Smooth muscle cell of the brain vasculature (primary cell): ENCODE data around the gene CFAP43.
"Not testable (repeated sequence)": the region's sequence is repeated elsewhere in the genome, so short reads cannot be mapped to it uniquely, and the experiment has no call there.

Source experiments
- DNase-seq: peaks from one replicate; pipeline ENCODE4 v3.0.0-alpha.2; 2012; ENCODE audit warnings: low read depth, low spot score

The CFAP43 gene

GRCh38 chr10:104223304-104223703, 8.9 kb downstream of the CFAP43 start:
- DNase-seq = no peak

DNA sequence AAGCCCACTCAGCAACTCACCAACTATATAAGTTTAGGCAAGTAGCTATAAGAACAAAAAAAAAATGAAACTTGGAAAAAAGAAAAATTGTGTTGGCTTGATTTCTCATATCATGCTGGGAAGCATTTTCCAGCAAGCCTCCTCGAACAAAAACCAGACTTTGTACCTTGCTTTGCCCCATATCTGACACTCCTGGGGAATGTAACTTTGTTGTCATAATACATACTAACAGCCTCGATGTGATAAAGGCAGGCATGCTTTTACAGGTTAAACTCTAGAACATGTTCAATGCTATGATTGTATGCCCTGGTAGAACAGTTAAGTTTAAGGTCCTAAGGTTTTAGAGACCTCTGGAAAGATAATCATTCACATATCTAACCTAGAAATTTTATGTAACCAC, 11.6 kb downstream of the CFAP43 start:
- DNase-seq = no peak

DNA sequence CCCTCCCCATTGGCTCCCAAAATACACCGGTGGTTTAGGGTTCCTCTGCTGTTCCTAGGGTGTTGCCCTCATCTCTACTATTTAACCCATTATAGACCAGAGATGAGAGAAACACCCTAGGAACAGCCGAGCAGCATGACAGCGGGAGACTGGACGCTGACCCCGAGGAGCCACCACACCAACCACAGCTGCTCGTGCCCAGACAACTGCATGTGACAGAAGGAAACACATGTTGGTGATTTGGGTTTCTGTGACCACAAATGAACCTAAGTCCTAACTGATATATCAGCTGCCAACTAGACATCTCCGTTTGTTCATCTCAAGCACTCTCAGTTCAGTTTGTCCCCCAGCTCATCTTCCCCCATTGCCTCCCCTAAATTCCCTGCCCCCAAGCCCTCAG, 13.4 kb downstream of the CFAP43 start:
- DNase-seq = no peak

DNA sequence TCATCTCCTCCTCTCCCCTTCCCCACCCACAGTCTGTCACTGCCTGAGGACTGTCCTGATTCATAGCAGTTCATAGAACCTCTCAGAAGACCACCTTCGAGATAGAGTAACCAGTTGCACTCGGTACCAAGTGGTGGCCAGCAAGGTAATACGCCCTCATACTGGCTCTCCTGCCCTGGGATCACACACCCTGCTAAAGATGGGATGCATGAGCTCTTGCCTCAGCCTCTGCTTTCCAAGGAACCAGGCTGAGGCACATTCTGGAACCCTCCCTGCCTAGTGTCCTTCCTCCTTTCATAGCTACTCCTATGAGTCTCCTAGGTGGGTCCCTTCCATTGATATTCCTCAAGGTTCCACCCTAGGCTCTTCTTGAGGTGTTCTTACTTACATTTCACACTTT, 15.5 kb downstream of the CFAP43 start:
- no peak for DNase-seq

- peak; percentile 21 for DNase-seq
These were observed 22.5 kb downstream of the CFAP43 start for GRCh38 chr10:104209575-104210198.

DNA sequence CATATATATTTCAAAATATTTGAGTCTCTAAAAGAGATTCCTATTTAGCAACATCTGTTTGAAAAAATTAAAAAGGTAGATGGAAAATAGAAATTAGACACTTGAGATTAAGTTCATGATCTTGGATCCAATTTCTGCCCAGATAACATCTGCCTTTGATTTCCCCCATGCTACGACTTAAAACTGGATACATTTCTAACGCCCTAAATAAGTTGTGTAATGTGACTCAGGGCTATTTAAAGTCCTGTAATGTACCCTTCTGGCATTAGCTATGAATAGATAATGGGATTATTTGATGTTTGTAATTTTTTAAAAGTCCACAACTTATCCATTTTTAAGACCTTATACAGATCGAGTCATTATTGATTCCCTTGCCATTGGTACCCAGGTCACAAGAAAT, 23.4 kb downstream of the CFAP43 start:
- DNase-seq = no peak

DNA sequence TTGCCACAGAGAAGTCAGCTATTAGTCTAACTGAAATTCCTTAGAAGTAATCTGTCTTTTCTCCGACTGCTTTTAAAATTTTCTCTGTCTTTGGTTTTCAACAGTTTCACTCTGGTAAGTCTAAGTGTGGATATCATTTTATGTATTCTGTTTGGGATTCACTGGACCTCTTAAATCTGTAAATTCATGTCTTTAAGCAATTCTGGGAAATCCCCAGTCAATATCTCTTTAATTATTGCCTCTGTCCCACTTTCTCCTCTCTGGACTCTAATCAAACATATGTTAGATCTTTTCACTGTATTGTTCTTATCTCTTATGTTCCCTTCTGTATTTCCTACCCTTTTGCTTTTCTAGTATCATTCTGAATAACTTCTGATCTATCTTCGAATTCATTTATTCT, 29.9 kb downstream of the CFAP43 start:
- DNase-seq = no peak

- DNase-seq = no peak
These were observed 30.5 kb downstream of the CFAP43 start for GRCh38 chr10:104201636-104202035.

- no peak for DNase-seq
These were observed 32.6 kb downstream of the CFAP43 start for GRCh38 chr10:104199567-104199966.

DNA sequence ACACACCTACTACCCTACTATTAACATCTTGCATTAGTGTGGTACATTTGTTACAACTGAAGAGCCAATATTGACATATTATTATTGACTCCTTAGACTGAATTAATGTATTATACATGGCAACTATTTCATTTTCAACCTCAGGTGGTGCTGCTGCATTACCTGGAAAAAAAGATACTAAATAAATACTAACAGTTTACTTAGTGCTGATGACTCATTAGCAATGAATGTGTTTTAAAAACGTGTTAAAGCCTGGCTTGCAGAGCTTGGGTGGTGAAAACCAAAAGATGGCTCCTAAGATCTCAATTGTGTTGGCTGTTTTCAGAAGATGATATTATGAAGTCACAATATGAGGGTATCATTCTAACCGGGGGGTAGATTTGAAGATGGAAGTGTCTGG, 34.8 kb downstream of the CFAP43 start:
- DNase-seq = no peak

GRCh38 chr10:104195706-104196105, 36.5 kb downstream of the CFAP43 start:
- DNase-seq = no peak

- no peak for DNase-seq
These were observed 38.4 kb downstream of the CFAP43 start for GRCh38 chr10:104193787-104194186.

DNA sequence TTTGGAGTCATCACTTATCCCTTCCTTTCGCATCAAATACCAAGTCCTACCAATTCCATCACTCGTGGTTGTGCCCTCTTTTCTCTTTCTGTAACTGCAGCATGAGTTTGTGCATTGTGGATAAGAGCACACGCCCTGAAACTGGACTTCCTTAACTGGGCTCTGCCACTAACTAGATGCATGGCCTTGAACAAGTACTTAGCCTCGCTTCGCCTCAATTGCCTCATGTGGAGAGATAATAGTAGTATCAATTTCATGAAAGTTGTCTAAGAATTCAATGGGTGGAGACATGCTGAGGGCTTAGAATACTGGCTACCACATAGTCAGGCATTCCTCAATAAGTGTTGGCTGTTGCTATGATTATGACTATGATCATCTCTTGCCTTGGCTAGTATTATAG, 41.5 kb downstream of the CFAP43 start:
- DNase-seq = no peak

DNA sequence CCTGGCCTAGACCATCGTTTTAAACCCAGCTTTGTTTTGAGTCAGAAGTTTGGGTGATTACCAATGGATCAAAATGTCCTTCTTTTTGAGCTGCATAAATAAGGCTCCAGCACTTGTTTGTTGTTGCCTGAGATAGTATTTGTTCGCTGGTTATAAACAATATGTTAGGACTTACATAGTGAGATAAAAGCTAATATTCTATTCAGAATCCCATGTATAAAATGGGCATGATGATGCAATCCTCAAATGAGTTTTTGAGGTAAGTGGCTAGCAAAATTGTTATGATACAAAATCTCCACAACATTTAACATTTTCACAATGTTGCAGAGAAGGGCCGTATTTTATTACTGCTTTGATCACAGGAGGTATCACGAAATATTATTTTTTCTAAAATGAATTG, 48.5 kb downstream of the CFAP43 start:
- DNase-seq = no peak

GRCh38 chr10:104174136-104174535, 58.0 kb downstream of the CFAP43 start:
- DNase-seq = not testable (repeated sequence)

DNA sequence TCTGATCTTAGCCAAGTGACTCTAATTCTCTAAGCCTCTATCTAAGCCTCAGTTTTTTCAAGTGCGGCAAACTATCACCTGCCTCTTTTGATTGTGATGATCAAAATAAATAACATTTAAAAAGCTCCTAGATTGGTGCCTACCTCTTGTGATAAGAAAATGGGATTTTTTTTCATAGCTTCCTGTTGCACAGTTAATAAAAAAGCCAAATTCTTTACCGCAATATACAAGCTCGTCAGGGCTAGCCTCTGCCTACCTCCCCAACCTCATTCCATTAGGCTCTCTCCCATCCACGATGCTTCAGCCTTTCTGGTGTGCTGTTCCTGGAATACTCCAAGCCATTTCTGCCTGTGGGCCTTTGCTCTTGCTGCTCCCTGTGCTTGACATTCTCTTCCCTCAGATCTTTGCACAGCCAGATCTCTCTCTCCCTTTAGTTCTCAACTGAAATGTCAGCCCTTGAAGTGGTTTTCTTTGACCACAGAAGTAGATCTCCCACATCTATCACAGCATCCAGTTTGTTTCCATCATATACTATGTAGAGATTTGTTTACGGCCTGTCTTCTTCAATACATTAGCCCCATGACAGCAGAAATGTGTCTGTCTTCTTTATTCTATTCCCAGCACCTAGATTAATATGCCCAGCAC, 61.4 kb downstream of the CFAP43 start:
- no peak for DNase-seq

GRCh38 chr10:104155591-104155990, 76.6 kb downstream of the CFAP43 start:
- DNase-seq = no peak

- no peak for DNase-seq
These were observed 80.4 kb downstream of the CFAP43 start for GRCh38 chr10:104151737-104152136.

- no peak for DNase-seq
These were observed 82.0 kb downstream of the CFAP43 start for GRCh38 chr10:104150139-104150538.

GRCh38 chr10:104146882-104147281, 85.3 kb downstream of the CFAP43 start:
- DNase-seq = no peak

DNA sequence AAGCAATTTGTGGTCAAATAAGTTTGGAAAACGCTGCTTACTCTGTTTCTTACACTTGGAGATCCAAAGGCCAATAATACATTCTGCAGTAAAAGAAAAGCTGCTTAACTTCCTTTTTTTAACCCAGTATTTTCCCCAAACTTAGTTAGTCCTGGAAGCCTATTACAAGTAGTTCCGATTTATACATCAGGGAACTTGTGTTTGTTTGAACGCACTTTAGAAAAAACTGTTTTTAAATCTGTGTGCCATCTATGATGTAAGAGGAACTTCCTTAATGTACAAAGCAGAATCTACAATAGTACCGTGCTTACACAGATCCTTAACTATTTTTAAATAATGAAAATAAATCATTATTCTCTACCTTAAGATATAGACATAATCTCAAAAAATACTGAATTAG, 87.2 kb downstream of the CFAP43 start:
- DNase-seq = no peak

DNA sequence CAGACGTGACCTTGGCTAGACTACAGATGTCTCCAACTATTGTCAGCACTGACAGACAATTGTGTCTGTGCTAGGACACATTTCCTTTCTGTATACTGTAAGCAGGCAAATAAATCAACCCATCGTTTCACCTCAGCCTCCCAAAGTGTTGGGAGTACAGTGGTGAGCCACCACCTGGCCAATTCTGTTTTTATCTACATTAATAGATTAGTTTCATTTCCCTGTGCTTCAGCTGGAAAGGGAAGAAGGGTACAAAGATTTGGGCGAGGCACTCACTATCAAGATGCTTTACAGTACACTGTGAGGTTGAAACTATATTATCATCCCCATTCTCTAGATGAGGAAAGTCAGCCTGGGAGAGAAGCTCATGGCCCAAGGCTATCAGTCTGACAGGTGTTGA, 88.3 kb downstream of the CFAP43 start:
- no peak for DNase-seq

DNA sequence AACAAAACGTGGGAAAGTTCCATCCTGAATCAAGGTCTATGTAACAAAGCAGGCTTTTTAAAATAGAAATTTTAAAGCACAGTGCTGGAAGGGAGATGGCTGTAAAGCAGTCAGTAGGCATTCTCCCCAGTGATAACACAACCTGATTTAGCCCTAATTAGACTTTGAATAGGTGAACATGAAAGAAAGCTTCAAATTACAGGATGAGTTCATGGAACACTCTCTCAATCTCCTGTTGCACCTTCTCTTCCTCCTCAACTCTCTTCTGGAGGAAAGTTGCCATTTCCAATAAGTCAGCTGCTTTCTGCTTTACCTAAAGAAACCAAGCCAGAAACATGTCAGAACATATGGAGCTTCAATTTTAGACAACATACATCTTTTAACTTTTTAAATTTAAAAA, 90.1 kb downstream of the CFAP43 start:
- DNase-seq = no peak

DNA sequence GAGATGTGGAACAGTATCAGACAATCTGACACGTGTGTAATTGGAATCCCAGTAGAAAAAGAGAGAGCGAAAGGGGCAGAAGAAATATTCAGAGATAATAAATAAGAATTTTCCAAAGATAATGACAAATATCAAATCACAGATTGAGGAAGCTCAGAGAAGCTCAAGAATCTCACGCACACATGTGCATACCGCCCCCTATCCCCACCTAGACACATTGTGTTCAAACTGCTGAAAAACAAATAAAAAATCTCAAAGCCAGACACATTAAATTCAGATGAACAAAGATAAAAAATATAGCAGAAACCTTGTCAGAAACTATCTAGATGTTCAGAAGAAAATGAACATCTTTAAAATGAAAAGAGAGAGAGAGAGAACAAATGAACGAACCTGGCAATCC, 92.9 kb downstream of the CFAP43 start:
- DNase-seq = no peak
